RWPE2 (cell line): ENCODE results near the gene PLAAT5.

Experiments used
- ATAC-seq: fragments of 200-7000 bp; cut with Tn5 transposase; 3 replicates; pipeline ENCODE4 v1.9.1; 2021; ENCODE audit warnings: low read depth
- DNase-seq: peaks from one replicate; pipeline ENCODE4 v3.0.0-alpha.2; 2020; ENCODE audit warnings: low spot score
- H3K27ac ChIP-seq: fragments of 450-650 bp; 2 replicates; pipeline ENCODE4 v1.5.1; 2017; ENCODE audit warnings: mild to moderate bottlenecking; ENCODE audit not compliant: poor library complexity, severe bottlenecking
- H3K27me3 ChIP-seq: fragments of 250-450 bp; sonication (Bioruptor Pico); 2 replicates; pipeline ENCODE4 v1.5.1; 2021; ENCODE audit warnings: mild to moderate bottlenecking, moderate library complexity; ENCODE audit not compliant: insufficient read depth, poor library complexity, severe bottlenecking
- H3K36me3 ChIP-seq: fragments of 250-450 bp; sonication (Bioruptor Pico); 2 replicates; pipeline ENCODE4 v1.5.1; 2020; ENCODE audit warnings: low read depth, mild to moderate bottlenecking, moderate library complexity
- H3K4me1 ChIP-seq: fragments of 250-450 bp; sonication (Bioruptor Pico); 2 replicates; pipeline ENCODE4 v1.5.1; 2021; ENCODE audit warnings: mild to moderate bottlenecking, moderate library complexity; ENCODE audit not compliant: insufficient read depth, poor library complexity, severe bottlenecking
- H3K4me3 ChIP-seq: fragments of 250-450 bp; sonication (Bioruptor Pico); 2 replicates; pipeline ENCODE4 v1.5.1; 2021; ENCODE audit warnings: mild to moderate bottlenecking, moderate library complexity; ENCODE audit not compliant: severe bottlenecking
- H3K9me3 ChIP-seq: fragments of 250-450 bp; sonication (Bioruptor Pico); 2 replicates; pipeline ENCODE4 v1.5.1; 2021; ENCODE audit warnings: mild to moderate bottlenecking, moderate library complexity; ENCODE audit not compliant: severe bottlenecking
- CTCF ChIP-seq: fragments of 450-650 bp; IDR thresholded peaks from one replicate; pipeline ENCODE4 v1.5.1; 2017; ENCODE audit warnings: mild to moderate bottlenecking, moderate library complexity; ENCODE audit not compliant: poor library complexity, severe bottlenecking

Gene PLAAT5

GRCh38 chr11:63516109-63516508 lies 25.1 kb upstream of the PLAAT5 start:
- ATAC-seq (no peak), DNase-seq (no peak)
- Histone ChIP-seq H3K9me3 (no peaks in the 10 kb centered on the region), H3K4me1 (no peaks in the 10 kb centered on the region), H3K27me3 (no peaks in the 10 kb centered on the region), H3K36me3 (no peaks in the 10 kb centered on the region), H3K27ac (no peak overlapping the region), H3K4me3 (no peak overlapping the region)
- no peak for TF ChIP-seq CTCF

DNA sequence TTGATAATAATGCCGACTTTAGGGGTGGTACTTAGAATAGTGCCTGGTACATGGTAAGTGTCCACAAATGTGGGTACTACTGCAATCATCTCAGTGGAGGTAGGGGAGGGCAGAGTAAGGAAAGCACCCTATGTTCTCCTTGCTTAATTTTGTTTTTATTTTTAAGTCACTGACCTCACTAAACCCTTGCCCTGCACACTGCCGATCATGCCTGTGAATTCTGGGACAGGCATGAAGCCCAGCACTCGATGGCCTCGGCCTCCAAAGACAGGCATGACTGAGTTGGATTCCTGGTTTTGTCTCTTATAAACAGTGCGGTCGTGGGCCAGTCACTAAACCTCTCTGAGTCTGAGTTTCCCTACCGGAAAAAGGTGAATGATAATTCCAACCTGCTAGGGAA lies 21.8 kb upstream of the PLAAT5 start:
- no peaks in the 10 kb centered on the region for H3K36me3 ChIP-seq
- H3K27me3 ChIP-seq = no peaks in the 10 kb centered on the region
- H3K4me3 ChIP-seq = no peak overlapping the region
- no peak overlapping the region for H3K27ac ChIP-seq
- DNase-seq = no peak
- TF ChIP-seq CTCF = no peak
- no peak for ATAC-seq
- H3K9me3 ChIP-seq = no peaks in the 10 kb centered on the region
- no peaks in the 10 kb centered on the region for H3K4me1 ChIP-seq

DNA sequence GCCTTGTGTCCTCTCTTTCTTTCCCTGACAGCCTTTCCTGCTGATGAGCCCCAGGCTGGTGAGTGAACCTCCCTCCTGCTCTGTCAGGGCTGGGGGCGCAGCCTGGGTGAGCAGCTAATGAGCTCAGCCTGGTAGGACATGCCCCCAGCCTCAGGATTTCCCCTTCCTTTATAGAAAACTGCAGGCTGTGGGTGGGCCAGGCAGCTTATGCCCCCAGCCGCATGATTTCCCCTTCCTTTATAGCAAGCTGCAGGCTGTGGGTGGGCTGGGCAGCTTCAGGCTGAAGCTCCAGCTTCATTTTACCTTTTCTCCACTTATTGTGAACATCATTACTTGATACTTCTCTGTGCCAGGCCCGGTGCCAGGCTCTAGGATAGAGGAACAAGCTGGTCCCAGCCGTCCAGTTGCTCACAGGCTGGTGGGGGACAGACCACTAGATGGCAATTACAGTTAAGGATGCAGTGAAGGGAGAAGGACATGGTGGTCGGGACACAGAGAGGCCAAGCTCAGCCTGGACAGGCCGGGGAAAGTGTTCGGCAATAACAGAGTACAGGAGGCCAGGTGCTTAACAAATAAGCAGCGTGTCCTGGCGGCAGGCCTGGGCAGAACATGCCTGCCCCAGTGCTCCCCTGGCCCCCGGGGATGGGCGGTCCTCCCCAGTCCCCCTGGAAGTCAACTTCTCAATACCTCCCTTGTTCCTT lies 20.2 kb upstream of the PLAAT5 start:
- H3K9me3 ChIP-seq = no peaks in the 10 kb centered on the region

DNA sequence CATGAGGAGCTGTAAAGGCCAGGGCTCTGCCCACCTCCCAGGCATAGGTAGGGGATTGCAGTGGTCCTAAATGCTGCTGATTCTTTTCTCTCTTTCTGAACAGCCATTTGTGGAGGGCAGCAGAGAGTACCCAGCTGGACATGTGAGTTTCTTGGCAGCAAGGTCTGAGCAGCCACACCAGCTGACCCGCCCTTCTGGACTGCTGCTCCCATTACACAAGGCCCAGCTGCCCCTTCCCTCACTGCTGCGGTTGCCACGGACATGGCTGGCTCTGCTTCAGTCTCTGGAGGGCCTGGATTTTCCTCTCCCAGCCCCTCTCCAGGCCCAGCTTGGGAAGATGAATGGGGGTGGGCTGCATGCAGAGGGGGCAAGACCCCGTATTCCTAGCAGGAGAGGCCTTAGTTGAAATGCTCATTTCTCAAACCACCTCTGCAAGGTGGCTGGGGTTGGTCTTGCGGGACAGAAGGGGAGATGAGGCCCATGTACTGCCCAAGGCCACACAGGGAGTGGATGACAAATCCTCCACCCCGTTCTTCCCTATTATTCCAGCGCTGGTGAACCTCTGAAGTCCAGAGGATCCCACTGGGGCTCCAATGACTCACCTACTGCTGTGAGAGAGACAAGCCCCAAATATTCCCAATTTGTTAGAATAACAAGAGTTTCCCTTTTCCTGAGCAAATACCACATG lies 19.5 kb upstream of the PLAAT5 start:
- ATAC-seq (no peak), DNase-seq (no peak)
- Histone ChIP-seq H3K27ac (no peak overlapping the region), H3K4me1 (no peaks in the 10 kb centered on the region), H3K9me3 (no peaks in the 10 kb centered on the region), H3K4me3 (no peak overlapping the region), H3K36me3 (no peaks in the 10 kb centered on the region), H3K27me3 (no peaks in the 10 kb centered on the region)
- no peak for TF ChIP-seq CTCF

More for the DNA sequence above, 20.2 kb upstream of the PLAAT5 start:
- Histone ChIP-seq H3K4me1 (no peaks in the 10 kb centered on the region), H3K27me3 (no peaks in the 10 kb centered on the region), H3K27ac (no peak overlapping the region), H3K36me3 (no peaks in the 10 kb centered on the region), H3K4me3 (no peak overlapping the region)
- no peak for ATAC-seq
- DNase-seq = no peak
- no peak for TF ChIP-seq CTCF

DNA sequence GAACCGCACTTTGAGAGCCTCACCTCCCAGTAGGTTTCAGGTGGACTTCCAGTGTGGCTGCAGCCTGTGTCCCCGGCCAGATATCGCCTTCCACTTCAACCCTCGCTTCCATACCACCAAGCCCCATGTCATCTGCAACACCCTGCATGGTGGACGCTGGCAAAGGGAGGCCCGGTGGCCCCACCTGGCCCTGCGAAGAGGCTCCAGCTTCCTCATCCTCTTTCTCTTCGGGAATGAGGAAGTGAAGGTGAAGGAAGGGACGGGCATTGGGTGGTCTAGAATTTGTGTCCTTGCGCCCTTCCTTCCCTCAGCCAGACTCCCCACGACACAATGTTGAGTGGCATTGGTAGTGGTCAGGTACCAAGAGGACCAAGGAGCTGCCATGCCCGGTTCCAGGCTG lies 17.8 kb upstream of the PLAAT5 start:
- Histone ChIP-seq H3K4me1 (no peaks in the 10 kb centered on the region), H3K36me3 (no peaks in the 10 kb centered on the region), H3K27ac (no peak overlapping the region), H3K27me3 (no peaks in the 10 kb centered on the region), H3K9me3 (no peaks in the 10 kb centered on the region), H3K4me3 (no peak overlapping the region)
- DNase-seq = no peak
- TF ChIP-seq CTCF = no peak
- ATAC-seq = no peak
